Esophagus squamous epithelium (tissue), 5 donors: ENCODE data around the gene JAZF1. TPM values are rescaled to one million over a fixed set of nuclear protein-coding genes. Genes with fewer than 3 reads are reported as not detected.

Experiments
- DNase-seq: peaks from one replicate; lab custom pipeline; 2025; lab: John Stamatoyannopoulos, UW
- H3K27ac ChIP-seq, 4 donors: fragments of 200-600 bp; sonication (generic); one replicate each; pipeline ENCODE4 v1.5.1; 2016 to 2019; ENCODE audit warnings: mild to moderate bottlenecking in 1 of 4
- H3K27me3 ChIP-seq, 4 donors: fragments of 200-600 bp; sonication (generic); 1 replicate in 3 of 4; 2 replicates in 1 of 4; pipeline versions ENCODE4 v1.5.1 to v1.6.0; 2017 to 2021; ENCODE audit warnings: antibody characterized with exemption in 1 of 4
- H3K36me3 ChIP-seq, 3 donors: fragments of 200-600 bp; sonication (generic); one replicate each; pipeline ENCODE4 v1.5.1; 2016 to 2019
- H3K4me1 ChIP-seq, 3 donors: fragments of 200-600 bp; sonication (generic); one replicate each; pipeline ENCODE4 v1.5.1; 2017 to 2019
- H3K4me3 ChIP-seq, 4 donors: fragments of 200-600 bp; sonication (generic); 1 replicate in 3 of 4; 2 replicates in 1 of 4; pipeline ENCODE4 v1.5.1; 2016 to 2019; ENCODE audit warnings: mild to moderate bottlenecking in 2 of 4, moderate library complexity in 1 of 4
- H3K9me3 ChIP-seq, 3 donors: fragments of 200-600 bp; sonication (generic); one replicate each; pipeline ENCODE4 v1.5.1; 2016 to 2019
- POLR2A ChIP-seq, 4 donors: fragments of 450-650 bp; IDR thresholded peaks; one replicate each; pipeline ENCODE4 v1.6.1; 2017; ENCODE audit warnings: antibody characterized with exemption in 4 of 4, mild to moderate bottlenecking in 4 of 4, moderate library complexity in 3 of 4
- WGBS, 2 donors: methylation state at CpG; one replicate each; pipeline ENCODE4 v1.1.5; 2018; 5-methylcytosine and 5-hydroxymethylcytosine counted together
- intact Hi-C: fragments of 100-400 bp; cut with DNase I; formaldehyde crosslinking; loops from one replicate; pipeline ENCODE4 v1.15.0; 2022
- total RNA-seq, 4 donors: library from RNA; depleted of rRNA; stranded (reverse); fragments of >200 nt; gene quantifications; one replicate each; pipeline ENCODE4 v1.1.0, GENCODE V29; 2016
- TF ChIP-seq, protein P1 (sequence below), 6 experiments: fragments of 450-650 bp in 4 of 6; fragments of 200-600 bp in 2 of 6; sonication (generic) in 2 of 6; IDR thresholded peaks; one replicate each; pipeline ENCODE4 v1.5.1; 2016 to 2019; ENCODE audit warnings: antibody characterized with exemption in 6 of 6, mild to moderate bottlenecking in 4 of 6, moderate library complexity in 4 of 6
- donor health status: DM: yes; HTN: yes; CAD: no.

The JAZF1 gene
- total RNA-seq, 4 donors from 2014 or later, result 1.3 to 8.6 (median 2.0) TPM

DNA sequence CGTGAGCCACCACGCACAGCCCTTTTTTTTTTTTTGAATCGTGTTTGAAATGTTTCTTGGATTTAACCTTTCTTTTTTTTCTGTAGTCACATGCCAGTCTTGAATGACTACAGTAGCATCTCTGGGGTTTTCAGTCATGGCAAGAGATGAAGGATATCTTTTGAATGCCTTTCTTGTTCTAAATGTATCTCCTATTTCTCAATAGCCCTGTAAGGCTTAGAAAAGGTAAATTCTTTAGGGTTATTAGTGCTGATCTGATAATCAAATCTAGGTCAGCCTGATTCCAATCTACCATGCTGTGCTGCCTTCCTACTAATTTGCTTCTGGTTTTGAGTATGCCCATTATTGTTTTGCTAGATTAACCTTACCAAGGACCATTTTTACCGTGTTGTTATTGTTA lies 370.4 kb downstream of the JAZF1 start:
- peaks cover 0 to 2% (median 0%) of the 10 kb centered on the region in 3 donors for H3K4me1 ChIP-seq
- peaks cover 0 to 41% (median 0%) of the 10 kb centered on the region in 3 donors for H3K36me3 ChIP-seq
- 76 to 89% methylated on average over 4 of the region's 4 CpGs for WGBS, 2 donors

DNA sequence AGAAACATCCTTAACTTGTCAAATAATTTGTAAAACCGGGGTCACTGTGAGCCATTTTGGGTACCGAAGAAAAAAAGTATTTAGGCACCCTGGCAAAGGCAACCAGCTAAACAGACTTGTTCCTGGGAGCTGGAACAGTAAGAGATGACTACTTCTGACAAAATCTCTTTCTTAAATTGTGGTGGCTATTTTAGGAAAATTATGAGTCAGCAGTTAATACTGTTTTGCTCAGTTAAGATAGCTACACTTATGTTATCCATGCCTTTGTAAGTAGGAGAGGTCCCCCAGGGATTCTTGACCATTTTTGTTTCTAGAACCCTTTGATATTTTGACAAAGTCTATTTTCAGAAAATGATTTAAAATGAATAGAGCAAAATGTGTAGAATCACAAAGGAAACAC lies 372.0 kb downstream of the JAZF1 start:
- Histone ChIP-seq H3K4me3 (no peak overlapping the region), H3K9me3 (no peaks in the 10 kb centered on the region), H3K4me1 (peaks cover 0 to 2% (median 0%) of the 10 kb centered on the region in 3 donors), H3K27ac (no peak overlapping the region), H3K27me3 (no peaks in the 10 kb centered on the region), H3K36me3 (peaks cover 0 to 28% (median 0%) of the 10 kb centered on the region in 3 donors)
- intact Hi-C loops, result no loop called here
- no peak for DNase-seq
- TF ChIP-seq POLR2A (IDR thresholded peaks at IDR 0.05), result no peak
- TF ChIP-seq, protein P1, sequence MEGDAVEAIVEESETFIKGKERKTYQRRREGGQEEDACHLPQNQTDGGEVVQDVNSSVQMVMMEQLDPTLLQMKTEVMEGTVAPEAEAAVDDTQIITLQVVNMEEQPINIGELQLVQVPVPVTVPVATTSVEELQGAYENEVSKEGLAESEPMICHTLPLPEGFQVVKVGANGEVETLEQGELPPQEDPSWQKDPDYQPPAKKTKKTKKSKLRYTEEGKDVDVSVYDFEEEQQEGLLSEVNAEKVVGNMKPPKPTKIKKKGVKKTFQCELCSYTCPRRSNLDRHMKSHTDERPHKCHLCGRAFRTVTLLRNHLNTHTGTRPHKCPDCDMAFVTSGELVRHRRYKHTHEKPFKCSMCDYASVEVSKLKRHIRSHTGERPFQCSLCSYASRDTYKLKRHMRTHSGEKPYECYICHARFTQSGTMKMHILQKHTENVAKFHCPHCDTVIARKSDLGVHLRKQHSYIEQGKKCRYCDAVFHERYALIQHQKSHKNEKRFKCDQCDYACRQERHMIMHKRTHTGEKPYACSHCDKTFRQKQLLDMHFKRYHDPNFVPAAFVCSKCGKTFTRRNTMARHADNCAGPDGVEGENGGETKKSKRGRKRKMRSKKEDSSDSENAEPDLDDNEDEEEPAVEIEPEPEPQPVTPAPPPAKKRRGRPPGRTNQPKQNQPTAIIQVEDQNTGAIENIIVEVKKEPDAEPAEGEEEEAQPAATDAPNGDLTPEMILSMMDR (IDR thresholded peaks at IDR 0.05), result no peak
- WGBS, 2 donors, result 71 to 81% methylated on average over 2 of the region's 2 CpGs

More for the DNA sequence above, 370.4 kb downstream of the JAZF1 start:
- intact Hi-C loops, result no loop called here
- Histone ChIP-seq H3K27ac (no peak overlapping the region), H3K9me3 (no peaks in the 10 kb centered on the region), H3K27me3 (no peaks in the 10 kb centered on the region), H3K4me3 (no peak overlapping the region)
- TF ChIP-seq, protein P1 (IDR thresholded peaks at IDR 0.05), result no peak
- no peak for TF ChIP-seq POLR2A (IDR thresholded peaks at IDR 0.05)
- DNase-seq, result no peak

DNA sequence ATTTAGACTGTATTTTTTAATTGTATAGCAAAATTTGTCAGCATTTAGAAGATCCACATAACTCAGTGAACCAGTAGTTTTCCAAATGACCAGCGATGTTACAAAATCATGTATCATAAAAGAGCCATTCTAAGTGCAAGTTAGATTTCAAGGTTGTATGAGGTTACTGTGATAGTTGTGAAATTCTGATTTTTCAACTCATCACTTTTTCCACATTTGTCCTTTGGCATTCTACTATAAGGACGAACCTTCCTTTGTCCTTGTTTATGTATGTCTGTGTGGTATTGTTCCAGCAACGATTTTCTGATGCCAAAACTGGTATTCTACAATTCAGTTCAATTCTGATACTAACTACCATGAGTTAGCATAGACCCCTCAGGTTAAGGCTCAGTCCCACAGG lies 376.5 kb downstream of the JAZF1 start:
- H3K27ac ChIP-seq, result no peak overlapping the region
- peaks cover 0 to 40% (median 0%) of the 10 kb centered on the region in 3 donors for H3K36me3 ChIP-seq
- 77 to 85% methylated on average over 3 of the region's 3 CpGs for WGBS, 2 donors
- no peaks in the 10 kb centered on the region for H3K27me3 ChIP-seq
- TF ChIP-seq, protein P1 (IDR thresholded peaks at IDR 0.05), result no peak
- TF ChIP-seq POLR2A (IDR thresholded peaks at IDR 0.05), result no peak
- H3K4me1 ChIP-seq, result peaks cover 0 to 2% (median 0%) of the 10 kb centered on the region in 3 donors
- DNase-seq, result no peak
- H3K9me3 ChIP-seq, result no peaks in the 10 kb centered on the region
- H3K4me3 ChIP-seq, result no peak overlapping the region
- intact Hi-C loops, result no loop called here

DNA sequence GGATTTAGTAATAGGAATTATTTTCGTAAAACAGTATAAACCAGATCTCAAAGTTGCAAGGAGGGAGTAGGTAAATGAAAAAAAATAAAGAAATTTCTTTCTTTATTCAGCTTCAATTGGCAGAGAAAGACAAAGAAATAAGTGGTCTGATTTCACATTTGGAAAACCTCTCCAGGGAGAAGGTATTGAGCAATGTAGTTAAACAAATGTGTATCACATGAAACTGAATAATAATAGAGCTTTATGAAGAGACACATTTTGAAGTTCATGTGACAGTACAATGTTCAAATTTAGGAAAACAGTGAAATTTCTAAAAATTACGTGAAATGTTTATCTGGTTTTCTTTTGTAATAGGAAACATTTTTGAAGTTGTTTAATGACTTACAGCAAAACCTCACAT lies 377.6 kb downstream of the JAZF1 start:
- Histone ChIP-seq H3K4me1 (no peaks in the 10 kb centered on the region), H3K4me3 (no peak overlapping the region), H3K27ac (no peak overlapping the region), H3K9me3 (no peaks in the 10 kb centered on the region), H3K27me3 (no peaks in the 10 kb centered on the region), H3K36me3 (peaks cover 0 to 52% (median 0%) of the 10 kb centered on the region in 3 donors)
- no peak for DNase-seq
- intact Hi-C loops, result no loop called here
- WGBS, 2 donors, result 81 to 95% methylated on average over 2 of the region's 2 CpGs
- TF ChIP-seq, protein P1 (IDR thresholded peaks at IDR 0.05), result no peak
- no peak for TF ChIP-seq POLR2A (IDR thresholded peaks at IDR 0.05)

DNA sequence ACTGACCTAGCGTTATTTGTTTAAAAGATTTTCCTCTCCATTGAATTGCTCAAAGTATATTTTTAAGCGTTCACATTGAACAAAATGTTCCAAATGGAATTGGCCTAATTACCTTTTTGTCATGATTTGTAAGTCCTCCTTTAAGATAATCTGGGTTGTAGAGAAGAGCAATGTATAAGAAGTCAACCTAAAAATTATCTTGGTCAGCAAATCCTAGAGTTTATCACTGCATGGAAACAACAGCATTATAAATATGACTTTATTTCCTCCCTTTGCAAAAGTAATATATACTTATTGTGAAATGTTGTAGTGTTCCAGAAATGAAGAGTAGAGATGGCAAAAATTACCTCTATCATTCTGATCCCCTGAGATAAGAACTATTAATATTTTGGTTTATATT lies 381.4 kb downstream of the JAZF1 start:
- TF ChIP-seq, protein P1 (IDR thresholded peaks at IDR 0.05), result no peak
- TF ChIP-seq POLR2A (IDR thresholded peaks at IDR 0.05), result no peak
- no peak for DNase-seq
- no peak overlapping the region for H3K27ac ChIP-seq
- WGBS, 2 donors, result 96% methylated on average over 2 of the region's 2 CpGs
- no peak overlapping the region for H3K4me3 ChIP-seq
- no peaks in the 10 kb centered on the region for H3K9me3 ChIP-seq
- intact Hi-C loops, result no loop called here
- H3K27me3 ChIP-seq, result no peaks in the 10 kb centered on the region
- no peaks in the 10 kb centered on the region for H3K4me1 ChIP-seq
- peaks cover 0 to 80% (median 0%) of the 10 kb centered on the region in 3 donors for H3K36me3 ChIP-seq
